PC-9 (cell line): ENCODE results near the gene C19orf38.

Source experiments
- EZH2 ChIP-seq: fragments of 200-600 bp; sonication (generic); IDR thresholded peaks from 2 replicates; pipeline ENCODE4 v1.8.0; 2017; ENCODE audit warnings: antibody characterized with exemption, low read depth
- TF ChIP-seq, protein P1 (sequence below): fragments of 200-600 bp; sonication (generic); conservative IDR thresholded peaks from 2 replicates; pipeline ENCODE4 v1.6.1; 2017; ENCODE audit warnings: mixed run types, antibody characterized with exemption, mild to moderate bottlenecking, moderate library complexity

DNA sequence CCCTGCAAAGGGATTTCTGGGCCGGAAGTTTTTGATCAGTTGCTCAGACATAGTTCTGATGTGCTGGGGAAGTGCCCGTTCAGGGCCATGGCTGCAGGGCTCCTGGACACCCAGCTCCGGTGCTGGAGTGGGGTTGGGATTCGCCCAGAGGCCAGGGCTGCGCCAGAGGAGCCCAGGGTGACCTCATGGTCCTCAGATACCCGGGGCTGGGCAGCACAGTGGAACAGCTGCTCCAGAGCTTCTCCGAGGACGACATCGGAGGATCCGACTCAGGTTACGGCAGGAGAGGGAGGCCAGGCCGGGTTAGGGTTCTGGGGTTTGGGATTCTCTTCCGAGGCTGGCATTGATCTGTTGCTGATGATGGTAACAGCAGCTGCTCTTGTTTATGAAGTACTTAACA, 44.0 kb downstream of the C19orf38 start:
- TF ChIP-seq, protein P1, sequence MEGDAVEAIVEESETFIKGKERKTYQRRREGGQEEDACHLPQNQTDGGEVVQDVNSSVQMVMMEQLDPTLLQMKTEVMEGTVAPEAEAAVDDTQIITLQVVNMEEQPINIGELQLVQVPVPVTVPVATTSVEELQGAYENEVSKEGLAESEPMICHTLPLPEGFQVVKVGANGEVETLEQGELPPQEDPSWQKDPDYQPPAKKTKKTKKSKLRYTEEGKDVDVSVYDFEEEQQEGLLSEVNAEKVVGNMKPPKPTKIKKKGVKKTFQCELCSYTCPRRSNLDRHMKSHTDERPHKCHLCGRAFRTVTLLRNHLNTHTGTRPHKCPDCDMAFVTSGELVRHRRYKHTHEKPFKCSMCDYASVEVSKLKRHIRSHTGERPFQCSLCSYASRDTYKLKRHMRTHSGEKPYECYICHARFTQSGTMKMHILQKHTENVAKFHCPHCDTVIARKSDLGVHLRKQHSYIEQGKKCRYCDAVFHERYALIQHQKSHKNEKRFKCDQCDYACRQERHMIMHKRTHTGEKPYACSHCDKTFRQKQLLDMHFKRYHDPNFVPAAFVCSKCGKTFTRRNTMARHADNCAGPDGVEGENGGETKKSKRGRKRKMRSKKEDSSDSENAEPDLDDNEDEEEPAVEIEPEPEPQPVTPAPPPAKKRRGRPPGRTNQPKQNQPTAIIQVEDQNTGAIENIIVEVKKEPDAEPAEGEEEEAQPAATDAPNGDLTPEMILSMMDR, result no peak
- no peak for TF ChIP-seq EZH2
